GM12873 (cell line): Measurements from ENCODE around the gene NGRN.
A peak's percentile ranks its signal among the peaks of the same experiment; 100 is the strongest.

Experiments
- CTCF ChIP-seq: IDR thresholded peaks from 2 replicates; pipeline ENCODE4 v1.5.1; 2012; ENCODE audit warnings: low read depth, mild to moderate bottlenecking, moderate library complexity, low read length, control low read depth; ENCODE audit not compliant: insufficient read depth; ENCODE audit errors: missing control alignments

Gene NGRN

GRCh38 chr15:90265271-90266060 is at the start of gene NGRN:
NGRN (plus strand) TSS chr15:90265672; CDS start chr15:90265713, 41 bp downstream.
- no peak for TF ChIP-seq CTCF

- TF ChIP-seq CTCF, result no peak
These were observed 47.6 kb upstream of the NGRN start for GRCh38 chr15:90217671-90218394.

- TF ChIP-seq CTCF, result peak; percentile 77
These were observed 45.9 kb upstream of the NGRN start for GRCh38 chr15:90219421-90220141.

GRCh38 chr15:90221246-90221900 is 44.1 kb upstream of the NGRN start:
- TF ChIP-seq CTCF, result peak; percentile 76

- no peak for TF ChIP-seq CTCF
These were observed 42.9 kb upstream of the NGRN start for GRCh38 chr15:90222547-90222946.

GRCh38 chr15:90223441-90224165 is 41.9 kb upstream of the NGRN start:
- TF ChIP-seq CTCF, result no peak
